ENCODE data around the gene SPON2.

DNA sequence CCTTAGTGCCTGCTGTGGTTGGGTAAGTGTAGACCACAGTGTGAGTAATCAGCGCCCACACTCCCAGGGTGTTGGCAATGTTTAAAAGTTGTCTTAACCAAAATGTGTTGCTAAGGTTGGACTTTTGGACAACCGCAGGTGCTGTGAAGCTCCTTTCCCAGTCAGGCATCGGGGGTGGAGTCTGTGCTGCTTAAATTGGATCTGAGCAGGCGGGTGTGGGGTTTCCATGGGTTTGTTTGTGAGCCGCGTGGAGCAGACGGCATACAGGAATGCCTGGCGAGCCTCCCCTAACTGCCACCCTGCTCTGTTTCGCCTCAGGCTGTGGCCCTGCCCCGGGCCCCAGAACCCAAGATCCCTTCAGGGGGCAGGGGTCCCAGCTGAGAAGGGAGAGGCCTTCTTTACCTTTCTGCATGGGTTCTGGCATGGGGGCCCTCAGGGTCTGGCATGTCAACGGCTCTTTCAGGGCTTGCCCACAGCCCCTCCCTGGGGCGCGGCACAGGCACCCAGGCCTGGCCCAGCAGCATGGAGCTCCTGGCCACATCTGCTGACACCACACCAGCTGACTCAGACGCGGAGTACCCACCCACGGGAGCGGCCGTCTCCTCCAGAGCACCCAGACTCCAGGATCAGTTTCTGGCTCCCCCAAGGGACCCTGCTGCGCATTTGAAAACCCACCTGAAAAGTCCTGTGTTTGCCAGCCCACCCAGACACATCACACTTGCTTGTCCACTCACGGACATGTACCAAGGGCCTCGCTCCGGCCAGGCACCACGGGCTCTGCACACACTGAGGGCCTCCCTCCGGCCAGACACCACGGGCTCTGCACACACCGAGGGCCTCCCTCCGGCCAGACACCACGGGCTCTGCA, 5.1 kb upstream of the SPON2 start:
- no peak for TF ChIP-seq RCOR1 (IDR thresholded peaks at IDR 0.05; ENCODE audit: low read depth, low read length)
- no peak for TF ChIP-seq SMC3 (IDR thresholded peaks at IDR 0.05)
- no peak for TF ChIP-seq TP53 (CRISPR knock-in tag; IDR thresholded peaks at IDR 0.05)
- no peak for TF ChIP-seq RAD21 (conservative IDR thresholded peaks at IDR 0.05 in 1 of 2, IDR thresholded peaks at IDR 0.05 in 1 of 2)
- TF ChIP-seq, protein P1, sequence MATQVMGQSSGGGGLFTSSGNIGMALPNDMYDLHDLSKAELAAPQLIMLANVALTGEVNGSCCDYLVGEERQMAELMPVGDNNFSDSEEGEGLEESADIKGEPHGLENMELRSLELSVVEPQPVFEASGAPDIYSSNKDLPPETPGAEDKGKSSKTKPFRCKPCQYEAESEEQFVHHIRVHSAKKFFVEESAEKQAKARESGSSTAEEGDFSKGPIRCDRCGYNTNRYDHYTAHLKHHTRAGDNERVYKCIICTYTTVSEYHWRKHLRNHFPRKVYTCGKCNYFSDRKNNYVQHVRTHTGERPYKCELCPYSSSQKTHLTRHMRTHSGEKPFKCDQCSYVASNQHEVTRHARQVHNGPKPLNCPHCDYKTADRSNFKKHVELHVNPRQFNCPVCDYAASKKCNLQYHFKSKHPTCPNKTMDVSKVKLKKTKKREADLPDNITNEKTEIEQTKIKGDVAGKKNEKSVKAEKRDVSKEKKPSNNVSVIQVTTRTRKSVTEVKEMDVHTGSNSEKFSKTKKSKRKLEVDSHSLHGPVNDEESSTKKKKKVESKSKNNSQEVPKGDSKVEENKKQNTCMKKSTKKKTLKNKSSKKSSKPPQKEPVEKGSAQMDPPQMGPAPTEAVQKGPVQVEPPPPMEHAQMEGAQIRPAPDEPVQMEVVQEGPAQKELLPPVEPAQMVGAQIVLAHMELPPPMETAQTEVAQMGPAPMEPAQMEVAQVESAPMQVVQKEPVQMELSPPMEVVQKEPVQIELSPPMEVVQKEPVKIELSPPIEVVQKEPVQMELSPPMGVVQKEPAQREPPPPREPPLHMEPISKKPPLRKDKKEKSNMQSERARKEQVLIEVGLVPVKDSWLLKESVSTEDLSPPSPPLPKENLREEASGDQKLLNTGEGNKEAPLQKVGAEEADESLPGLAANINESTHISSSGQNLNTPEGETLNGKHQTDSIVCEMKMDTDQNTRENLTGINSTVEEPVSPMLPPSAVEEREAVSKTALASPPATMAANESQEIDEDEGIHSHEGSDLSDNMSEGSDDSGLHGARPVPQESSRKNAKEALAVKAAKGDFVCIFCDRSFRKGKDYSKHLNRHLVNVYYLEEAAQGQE (IDR thresholded peaks at IDR 0.05), result no peak
- TF ChIP-seq, protein P2, sequence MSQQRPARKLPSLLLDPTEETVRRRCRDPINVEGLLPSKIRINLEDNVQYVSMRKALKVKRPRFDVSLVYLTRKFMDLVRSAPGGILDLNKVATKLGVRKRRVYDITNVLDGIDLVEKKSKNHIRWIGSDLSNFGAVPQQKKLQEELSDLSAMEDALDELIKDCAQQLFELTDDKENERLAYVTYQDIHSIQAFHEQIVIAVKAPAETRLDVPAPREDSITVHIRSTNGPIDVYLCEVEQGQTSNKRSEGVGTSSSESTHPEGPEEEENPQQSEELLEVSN (IDR thresholded peaks at IDR 0.05; ENCODE audit: borderline replicate concordance, low read depth), result no peak
- no peak for TF ChIP-seq MAFK (IDR thresholded peaks at IDR 0.05; ENCODE audit: partially characterized antibody)
- TF ChIP-seq POLR2A (IDR thresholded peaks at IDR 0.05; ENCODE audit: low read length), result no peak
- TF ChIP-seq, protein P3, sequence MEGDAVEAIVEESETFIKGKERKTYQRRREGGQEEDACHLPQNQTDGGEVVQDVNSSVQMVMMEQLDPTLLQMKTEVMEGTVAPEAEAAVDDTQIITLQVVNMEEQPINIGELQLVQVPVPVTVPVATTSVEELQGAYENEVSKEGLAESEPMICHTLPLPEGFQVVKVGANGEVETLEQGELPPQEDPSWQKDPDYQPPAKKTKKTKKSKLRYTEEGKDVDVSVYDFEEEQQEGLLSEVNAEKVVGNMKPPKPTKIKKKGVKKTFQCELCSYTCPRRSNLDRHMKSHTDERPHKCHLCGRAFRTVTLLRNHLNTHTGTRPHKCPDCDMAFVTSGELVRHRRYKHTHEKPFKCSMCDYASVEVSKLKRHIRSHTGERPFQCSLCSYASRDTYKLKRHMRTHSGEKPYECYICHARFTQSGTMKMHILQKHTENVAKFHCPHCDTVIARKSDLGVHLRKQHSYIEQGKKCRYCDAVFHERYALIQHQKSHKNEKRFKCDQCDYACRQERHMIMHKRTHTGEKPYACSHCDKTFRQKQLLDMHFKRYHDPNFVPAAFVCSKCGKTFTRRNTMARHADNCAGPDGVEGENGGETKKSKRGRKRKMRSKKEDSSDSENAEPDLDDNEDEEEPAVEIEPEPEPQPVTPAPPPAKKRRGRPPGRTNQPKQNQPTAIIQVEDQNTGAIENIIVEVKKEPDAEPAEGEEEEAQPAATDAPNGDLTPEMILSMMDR (IDR thresholded peaks at IDR 0.05), result no peak

Measured in A549 (cell line).